ENCODE results near the gene LRMDA. TPM values are rescaled to one million over a fixed set of nuclear protein-coding genes. Genes with fewer than 3 reads are reported as not detected.
A peak's percentile ranks its signal among the peaks of the same experiment; 100 is the strongest.

The LRMDA gene
- total and polyA plus RNA-seq, 2 of the 4 experiments (the other 2 are of a cell fraction): 0.07 TPM; not detected in 1

DNA sequence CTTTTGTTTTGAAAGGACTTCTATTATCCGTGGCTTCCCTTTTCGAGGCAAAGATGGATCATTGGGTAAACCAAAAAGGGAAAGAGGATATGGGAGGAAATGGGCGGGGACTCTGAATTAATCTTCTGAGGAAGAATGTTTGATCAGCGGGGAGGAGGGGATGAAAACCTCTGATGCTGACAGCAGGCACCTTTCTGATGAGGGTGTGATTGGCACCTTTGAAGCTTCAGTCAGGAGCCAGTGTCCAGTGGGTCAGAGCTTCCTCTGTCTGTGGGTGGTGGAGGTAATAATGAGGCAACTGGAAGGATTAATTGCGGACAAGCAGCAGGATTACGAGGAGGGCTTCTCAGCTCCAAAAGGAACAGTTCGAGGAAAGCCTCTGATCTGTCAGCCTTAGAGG lies 877.6 kb downstream of the LRMDA start:
- Histone ChIP-seq H2AK5ac (ENCODE audit: low read depth, low read length) (0 out of 2 replicates have a peak overlapping the region, but pooled peaks have one; percentile 57), H3K4me1 (ENCODE audit: control insufficient read depth, insufficient read depth, low read length) (peaks cover 9% of the 10 kb centered on the region), H3K4ac (ENCODE audit: low read depth, low read length) (peak overlapping the region; percentile 75), H3K36me3 (ENCODE audit: control insufficient read depth, insufficient read depth, low read length) (no peaks in the 10 kb centered on the region), H2BK120ac (ENCODE audit: low read depth, low read length) (peak overlapping the region; percentile 28), H4K20me1 (ENCODE audit: insufficient read depth, low read length) (no peaks in the 10 kb centered on the region), H2AFZ (replicated peaks; ENCODE audit: low read length, poor library complexity) (no peak overlapping the region), H3K23ac (ENCODE audit: low read depth, low read length) (no peak overlapping the region), H2BK15ac (ENCODE audit: low read depth, low read length) (peak overlapping the region; percentile 34; the same call in 1 of the 3 replicates), H3K56ac (ENCODE audit: extremely low read depth, insufficient read depth, low read length) (no peak overlapping the region), H3K18ac (ENCODE audit: low read depth, low read length) (peak overlapping the region; percentile 63; the same call in 1 of the 2 replicates), H2BK20ac (ENCODE audit: low read depth, low read length) (peak overlapping the region; percentile 73; the same call in 1 of the 2 replicates), H2AK9ac (replicated peaks; ENCODE audit: low read depth, low read length, poor library complexity) (no peak overlapping the region), H4K5ac (ENCODE audit: low read depth, low read length) (peak overlapping the region; percentile 32; the same call in 1 of the 2 replicates), H2BK5ac (ENCODE audit: low read depth, low read length, poor library complexity, severe bottlenecking) (no peak overlapping the region), H3K4me2 (ENCODE audit: low read depth, low read length) (no peak overlapping the region), H4K91ac (ENCODE audit: insufficient read depth, low read depth, low read length) (peak overlapping the region; percentile 74; the same call in 1 of the 2 replicates), H3K4me3 (ENCODE audit: insufficient read depth, low read depth, low read length) (no peak overlapping the region), H3K14ac (replicated peaks; ENCODE audit: low read depth, low read length) (no peak overlapping the region), H3K27ac (ENCODE audit: insufficient read depth, low read length) (no peak overlapping the region), H4K8ac (ENCODE audit: low read depth in 2 of 2, low read length in 2 of 2) (no peak overlapping the region), H3K79me1 (ENCODE audit: low read depth in 1 of 2, low read length in 2 of 2) (no peaks in the 10 kb centered on the region), H3K27me3 (ENCODE audit: control insufficient read depth, insufficient read depth, low read length) (0 out of 2 replicates have a peak, but pooled peaks cover 2% of the 10 kb centered on the region), H3K9ac (ENCODE audit: low read depth, low read length) (no peak overlapping the region), H3K9me1 (ENCODE audit: insufficient read depth, low read length) (no peaks in the 10 kb centered on the region), H3K9me3 (ENCODE audit: control insufficient read depth, insufficient read depth, low read length) (no peaks in the 10 kb centered on the region)
- 94% methylated on average over 3 of the region's 7 CpGs; no CpG with 5 or more reads in 1 of the 2 experiments for WGBS, 2 experiments (ENCODE audit: extremely low coverage in 2 of 2, insufficient read length in 1 of 2)
- DNase-seq (no peak), ATAC-seq (ENCODE audit: low read depth) (no peak)
- intact Hi-C loops (cut with micrococcal nuclease): loop anchor here (10.0 kb wide), 1 partner anchor 394 kb away; no protein-coding TSS in a partner anchor
- dilution Hi-C loops (cut with HindIII; ENCODE audit: low sequenced_read_pairs, unreplicated experiment): no loop called here
- in situ Hi-C loops (cut with MboI; ENCODE audit: low sequenced_read_pairs): loop anchor here (5.0 to 10.0 kb wide), 2 partner anchors 238 to 904 kb away; partner anchors contain the start of gene ZNF503
- CTCF ChIA-PET: interaction anchor here (0.6 to 1.3 kb wide), 2 partner anchors 14 to 27 kb away, joined by 3 read pairs; no protein-coding TSS in a partner anchor
- BruUV-seq (replicated peaks): no TSS peak
- no peak for TF ChIP-seq NFE2L2 (IDR thresholded peaks at IDR 0.05; ENCODE audit: low read depth, low read length)
- TF ChIP-seq MAFK (IDR thresholded peaks at IDR 0.05; ENCODE audit: low read depth, low read length): no peak
- no peak for TF ChIP-seq CTCF (conservative IDR thresholded peaks at IDR 0.05; ENCODE audit: low read depth, low read length)
- no peak for TF ChIP-seq CEBPB (IDR thresholded peaks at IDR 0.05; ENCODE audit: low read depth, low read length)
- TF ChIP-seq POLR2A (IDR thresholded peaks at IDR 0.05; ENCODE audit: low read depth, low read length): no peak
- TF ChIP-seq MAZ (IDR thresholded peaks at IDR 0.05; ENCODE audit: borderline replicate concordance, low read depth, low read length): no peak
- TF ChIP-seq MXI1 (IDR thresholded peaks at IDR 0.05; ENCODE audit: borderline replicate concordance, low read depth, low read length): no peak
- no peak for TF ChIP-seq RFX5 (IDR thresholded peaks at IDR 0.05; ENCODE audit: low read depth, low read length)
- no peak for TF ChIP-seq RCOR1 (IDR thresholded peaks at IDR 0.05; ENCODE audit: insufficient replicate concordance, low read length)
- no peak for TF ChIP-seq FOS (IDR thresholded peaks at IDR 0.05; ENCODE audit: low read depth, low read length)
- no peak for TF ChIP-seq SMC3 (IDR thresholded peaks at IDR 0.05; ENCODE audit: low read depth, low read length)
- TF ChIP-seq USF2 (IDR thresholded peaks at IDR 0.05; ENCODE audit: low read depth, low read length): no peak
- TF ChIP-seq RAD21 (IDR thresholded peaks at IDR 0.05; ENCODE audit: low read length): no peak
- POLR2A ChIA-PET (ENCODE audit: unreplicated experiment): no interaction called here

Measured in IMR-90 (cell line).